ENCODE data around the gene TDRD5. TPM values are rescaled to one million over a fixed set of nuclear protein-coding genes. Genes with fewer than 3 reads are reported as not detected.

TDRD5 gene
- polyA plus RNA-seq, 12 donors: 0.06 to 2.5 (median 0.59) TPM; not detected in 8

DNA sequence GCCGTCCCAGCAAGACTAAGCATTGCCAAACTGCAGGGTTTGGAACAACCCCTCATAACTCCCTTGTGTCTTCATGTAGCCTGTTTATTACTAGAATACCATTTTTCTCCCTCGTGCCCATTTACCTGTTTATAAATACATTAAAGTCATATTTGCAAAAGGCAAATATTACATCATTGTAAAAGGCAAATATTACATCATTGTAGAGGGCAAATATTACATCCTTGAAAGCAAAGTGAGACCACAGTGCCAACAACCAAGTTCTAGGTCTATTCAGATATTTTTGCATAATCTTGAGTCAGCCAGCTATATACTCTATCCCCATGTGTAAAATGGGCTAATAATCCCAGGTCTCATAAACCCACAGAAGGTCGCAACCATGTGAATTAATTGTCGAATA lies 140.0 kb downstream of the TDRD5 start:
- DNase-seq: no peak

Other genes starting within 250 kb of the TDRD5 start
- gene AXDND1, start 225.9 kb upstream of the TDRD5 start, polyA plus RNA-seq (ENCODE audit: insufficient read length in 12 of 12): under 1 TPM in 8 of 12 donors, not detected in 4; 0.10 to 0.25 (median 0.21) TPM
- gene NPHS2, start 15.9 kb upstream of the TDRD5 start, polyA plus RNA-seq (ENCODE audit: insufficient read length in 12 of 12): 1 to 10 TPM in 1 of 12 donors, under 1 TPM in 4, not detected in 7; 0.12 to 2.0 (median 0.65) TPM
- 1 to 10 TPM in 1 of 12 donors, under 1 TPM in 10, not detected in 1; 0.17 to 3.6 (median 0.24) TPM for gene FAM163A, start 151.5 kb downstream of the TDRD5 start, polyA plus RNA-seq (ENCODE audit: insufficient read length in 12 of 12)